K562 (cell line): ENCODE measurements around the gene FGF1. TPM values are rescaled to one million over a fixed set of nuclear protein-coding genes. Genes with fewer than 3 reads are reported as not detected.

Experiments
- ATAC-seq: fragments of 200-7000 bp; cut with Tn5 transposase; 3 replicates; pipeline ENCODE4 v1.9.1; 2020; ENCODE audit warnings: moderate library complexity
- BruUV-seq: library from RNA; stranded (reverse); fragments of 400-500 nt; replicated peaks from 2 replicates; lab custom pipeline; 2021; lab: Mats Ljungman, UMichigan
- CTCF ChIA-PET: fragments of 300-600 bp; formaldehyde crosslinking; extraction: SDS; loops from one replicate; lab custom pipeline; 2021; ENCODE audit warnings: low intra/inter-chr PET ratio; lab: Yijun Ruan, JAX
- POLR2A ChIA-PET: fragments of 300-600, 350-650 bp; sonication (Branson Sonifier 250); formaldehyde crosslinking; extraction: SDS; loops from one replicate; lab custom pipeline; 2021; ENCODE audit warnings: antibody characterized with exemption, inconsistent platforms; lab: Yijun Ruan, JAX
- DNase-seq, 4 experiments: peaks; one replicate each; pipeline versions ENCODE4 v3.0.0 to v3.0.0-alpha.2; 2011 to 2018; ENCODE audit warnings: low spot score in 3 of 4, mixed read lengths in 3 of 4; ENCODE audit errors: extremely low read depth in 1 of 4
- FAIRE-seq: peaks from 2 replicates; lab custom pipeline; 2011; peaks lifted over from hg19 to GRCh38; lab: Jason Lieb, UNC
- H2AFZ ChIP-seq: 2 replicates; pipeline ENCODE4 v1.6.0; 2011; ENCODE audit warnings: low read depth, low read length, control low read depth, inconsistent platforms
- H3K27ac ChIP-seq: fragments of 200-600 bp; 3 replicates; pipeline ENCODE4 v1.8.0; 2011; ENCODE audit warnings: low read depth, mild to moderate bottlenecking, control low read depth, inconsistent platforms, low read length, moderate library complexity, mixed read lengths; ENCODE audit errors: extremely low read depth
- H3K27me3 ChIP-seq, 2 experiments: fragments of 300-600 bp in 1 of 2; 2 replicates in 1 of 2; 3 replicates in 1 of 2; pipeline versions ENCODE4 v1.6.0 to v1.8.0; 2011; ENCODE audit warnings: inconsistent platforms in 2 of 2, low read length in 2 of 2, mild to moderate bottlenecking in 1 of 2, mixed read lengths in 1 of 2, moderate library complexity in 1 of 2; ENCODE audit not compliant: control insufficient read depth in 2 of 2, insufficient read depth in 2 of 2
- H3K36me3 ChIP-seq: fragments of 300-600 bp; 3 replicates; pipeline ENCODE4 v1.8.0; 2011; ENCODE audit warnings: mild to moderate bottlenecking, low read length, inconsistent platforms; ENCODE audit not compliant: control insufficient read depth, insufficient read depth
- H3K4me1 ChIP-seq, 2 experiments: fragments of 200-600 bp in 1 of 2; replicated peaks in 1 of 2; 2 replicates in 1 of 2; 3 replicates in 1 of 2; pipeline versions ENCODE4 v1.5.1 to v1.8.0; 2011; ENCODE audit warnings: inconsistent platforms in 2 of 2, low read length in 2 of 2, mild to moderate bottlenecking in 1 of 2, mixed read lengths in 1 of 2, moderate library complexity in 1 of 2; ENCODE audit not compliant: control insufficient read depth in 2 of 2, insufficient read depth in 2 of 2
- H3K4me2 ChIP-seq: 2 replicates; pipeline ENCODE4 v1.6.1; 2011; ENCODE audit warnings: low read length, control low read depth, inconsistent platforms, mixed read lengths; ENCODE audit not compliant: insufficient read depth
- H3K4me3 ChIP-seq: fragments of 200-600 bp; sonication (generic), shearing (Covaris generic); 2 replicates; pipeline ENCODE4 v1.5.1; 2016; ENCODE audit warnings: control low read depth, inconsistent platforms
- H3K79me2 ChIP-seq: fragments of 200-600 bp; 3 replicates; pipeline ENCODE4 v1.8.0; 2011; ENCODE audit warnings: low read length, inconsistent platforms; ENCODE audit not compliant: control insufficient read depth, insufficient read depth
- H3K9ac ChIP-seq, 2 experiments: 2 replicates each; pipeline versions ENCODE4 v1.6.0 to v1.6.1; 2011; ENCODE audit warnings: low read depth in 2 of 2, low read length in 2 of 2, control low read depth in 1 of 2, inconsistent platforms in 1 of 2, mild to moderate bottlenecking in 1 of 2, mixed read lengths in 1 of 2; ENCODE audit not compliant: insufficient read depth in 1 of 2
- H3K9me1 ChIP-seq: one replicate; pipeline ENCODE4 v1.6.0; 2011; ENCODE audit warnings: inconsistent platforms, mild to moderate bottlenecking, low read length, moderate library complexity; ENCODE audit not compliant: control insufficient read depth, insufficient read depth
- H3K9me3 ChIP-seq: replicated peaks from 2 replicates; pipeline ENCODE4 v1.5.1; 2011; ENCODE audit warnings: low read depth, low read length, inconsistent platforms; ENCODE audit not compliant: control insufficient read depth, insufficient read depth
- H4K20me1 ChIP-seq: replicated peaks from 2 replicates; pipeline ENCODE4 v1.6.1; 2011; ENCODE audit warnings: low read length, inconsistent platforms, mixed read lengths; ENCODE audit not compliant: control insufficient read depth, insufficient read depth
- ARID1B ChIP-seq: fragments of 450-650 bp; IDR thresholded peaks from 2 replicates; pipeline ENCODE4 v1.6.1; 2016; ENCODE audit warnings: antibody characterized with exemption, mild to moderate bottlenecking, inconsistent platforms
- CBX1 ChIP-seq: sonication (generic); IDR thresholded peaks from 2 replicates; pipeline ENCODE4 v1.6.1; 2016; ENCODE audit warnings: antibody characterized with exemption, low read depth, mild to moderate bottlenecking
- CHD1 ChIP-seq: fragments of 200-600 bp; sonication (generic); IDR thresholded peaks from one replicate; pipeline ENCODE4 v1.6.1; 2012; ENCODE audit warnings: mild to moderate bottlenecking, moderate library complexity, low read length, inconsistent platforms
- HDAC2 ChIP-seq: fragments of 450-650 bp; IDR thresholded peaks from 2 replicates; pipeline ENCODE4 v1.6.1; 2016; ENCODE audit warnings: mild to moderate bottlenecking
- HDAC8 ChIP-seq: fragments of 450-650 bp; IDR thresholded peaks from 2 replicates; pipeline ENCODE4 v1.6.1; 2016; ENCODE audit warnings: mild to moderate bottlenecking, missing genetic modification characterization, moderate library complexity, missing compliant biosample characterization
- KAT7 ChIP-seq: sonication (generic); formaldehyde crosslinking; IDR thresholded peaks from 2 replicates; pipeline ENCODE4 v1.8.0; 2022; ENCODE audit warnings: missing genetic modification reagents, mild to moderate bottlenecking, borderline replicate concordance
- MECOM ChIP-seq: fragments of 250-450 bp; sonication (Bioruptor Pico); IDR thresholded peaks from 2 replicates; pipeline ENCODE4 v1.8.0; 2022; ENCODE audit warnings: inconsistent platforms
- MTA1 ChIP-seq: fragments of 450-650 bp; IDR thresholded peaks from 2 replicates; pipeline ENCODE4 v1.6.1; 2017; ENCODE audit warnings: borderline replicate concordance
- ZFP1 ChIP-seq: fragments of 450-650 bp; formaldehyde crosslinking; IDR thresholded peaks from 2 replicates; pipeline ENCODE4 v1.4.0; 2020; ENCODE audit warnings: mild to moderate bottlenecking, mixed read lengths
- ZNF174 ChIP-seq: fragments of 250-450 bp; sonication (Bioruptor Pico); IDR thresholded peaks from 2 replicates; pipeline ENCODE4 v1.4.0; 2020; ENCODE audit warnings: mild to moderate bottlenecking
- ZNF518B ChIP-seq: fragments of 250-450 bp; sonication (Bioruptor Pico); IDR thresholded peaks from 2 replicates; pipeline ENCODE4 v1.5.0; 2021; ENCODE audit warnings: mild to moderate bottlenecking, moderate library complexity
- ZNF766 ChIP-seq: fragments of 200-800 bp; sonication (Bioruptor generic); conservative IDR thresholded peaks from 2 replicates; pipeline ENCODE4 v1.6.1; 2016; ENCODE audit warnings: missing genetic modification characterization, missing compliant biosample characterization
- WGBS: fragments of 100-300 bp; shearing (Covaris generic); methylation state at CpG from one replicate; pipeline ENCODE4 v1.1.6; 2016; ENCODE audit warnings: low coverage, mixed read lengths; ENCODE audit not compliant: insufficient coverage; ENCODE audit errors: missing lambda C conversion rate; 5-methylcytosine and 5-hydroxymethylcytosine counted together
- in situ Hi-C: fragments of 300-500 bp; cut with MboI; formaldehyde crosslinking; loops from 4 replicates; pipeline ENCODE4 v1.15.0; 2018; ENCODE audit warnings: inconsistent platforms, mixed read lengths
- intact Hi-C: fragments of 100-400 bp; cut with micrococcal nuclease; formaldehyde crosslinking; loops from 2 replicates; pipeline ENCODE4 v1.14.2; 2022
- polyA plus RNA-seq, 8 experiments: library from polyadenylated mRNA; depleted of rRNA in 4 of 8; stranded (reverse) in 5 of 8; unstranded in 3 of 8; fragments of >200 nt; fragmentation: Nextera tagmentation in 2 of 8; fragmentation: Illumina TruSeq in 1 of 8; extraction: Ambion mirVana in 2 of 8; extraction: Trizol in 1 of 8; gene quantifications; 2 replicates each; pipeline versions ENCODE4 v1.2.1 to v1.2.3, GENCODE V29; 2011 to 2014; ENCODE audit warnings: inconsistent platforms in 1 of 8, missing spikeins in 1 of 8
- total RNA-seq, 7 experiments: library from RNA; depleted of rRNA in 6 of 7; stranded (reverse); fragments of >200 nt in 6 of 7; fragmentation: Illumina TruSeq in 2 of 7; extraction: Trizol in 2 of 7; gene quantifications; 2 replicates each; pipeline versions ENCODE4 v1.2.1 to v1.2.3, GENCODE V29; 2011 to 2021; ENCODE audit warnings: low replicate concordance in 1 of 7

The FGF1 gene
- total and polyA plus RNA-seq, 9 of the 15 experiments (the other 6 are each of a cell fraction or from before 2014, with no cell fraction given) = not detected

DNA sequence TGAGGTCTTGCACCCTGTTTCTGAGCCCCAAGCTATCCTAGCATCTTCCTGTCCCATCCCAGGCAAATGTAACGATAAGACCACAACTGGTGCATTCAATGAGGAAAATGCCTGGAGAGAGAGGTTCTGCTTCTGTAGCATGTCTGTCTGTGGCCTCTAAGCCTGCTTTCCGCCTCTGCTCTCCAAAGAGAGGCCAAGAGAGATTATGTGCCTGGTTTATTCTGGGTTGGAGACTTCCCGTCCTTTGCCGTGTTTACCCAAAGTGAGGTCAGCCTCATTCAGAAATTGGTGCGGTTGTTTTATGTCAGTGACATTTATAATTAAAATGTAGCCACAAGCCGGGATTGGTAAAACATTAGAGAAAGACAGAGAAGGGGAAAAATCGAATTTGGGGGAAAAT, 77.8 kb downstream of the FGF1 start (continued):
- TF ChIP-seq ZNF518B (CRISPR knock-in tag) = no peak

DNA sequence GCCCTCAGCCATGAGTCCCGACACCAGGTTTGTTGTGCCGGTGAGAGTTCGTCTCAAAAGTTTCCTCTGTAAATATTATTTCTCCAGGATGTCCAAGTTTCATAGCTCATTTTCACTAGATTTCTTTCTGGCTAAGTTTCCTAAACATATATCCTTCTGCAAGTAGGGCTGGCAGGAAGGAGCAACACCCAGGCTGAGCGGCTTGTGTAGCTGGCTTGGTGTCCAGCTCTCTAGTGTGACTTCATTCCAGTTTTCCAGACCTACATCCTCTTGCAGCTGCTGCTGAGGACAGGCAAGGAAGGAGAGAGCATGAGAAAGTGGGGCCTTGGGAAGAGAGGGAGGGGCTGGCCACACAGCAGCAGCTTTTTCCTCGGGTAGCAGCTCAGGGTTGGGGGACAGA, 80.3 kb downstream of the FGF1 start:
- in situ Hi-C loops = no loop called here
- Histone ChIP-seq H4K20me1 (no peaks in the 10 kb centered on the region), H3K79me2 (no peaks in the 10 kb centered on the region), H3K9ac (no peak overlapping the region), H3K4me2 (no peak overlapping the region), H3K27me3 (peaks cover 33 to 44% of the 10 kb centered on the region in 2 experiments), H3K36me3 (no peaks in the 10 kb centered on the region), H3K9me3 (no peaks in the 10 kb centered on the region), H2AFZ (no peak overlapping the region), H3K27ac (no peak overlapping the region), H3K4me1 (no peaks in the 10 kb centered on the region), H3K4me3 (no peak overlapping the region), H3K9me1 (no peaks in the 10 kb centered on the region)
- BruUV-seq = no TSS peak
- DNase-seq (no peak), ATAC-seq (no peak), FAIRE-seq (no peak)
- no peak for TF ChIP-seq HDAC2
- TF ChIP-seq ZFP1 = no peak
- TF ChIP-seq KAT7 (CRISPR knock-in tag) = no peak
- TF ChIP-seq ZNF766 (CRISPR knock-in tag) = no peak
- no peak for TF ChIP-seq CHD1
- TF ChIP-seq MECOM = no peak
- TF ChIP-seq MTA1 = no peak
- no peak for TF ChIP-seq CBX1
- no peak for TF ChIP-seq HDAC8 (tag)
- no peak for TF ChIP-seq ZNF174 (CRISPR knock-in tag)
- no peak for TF ChIP-seq ARID1B
- 0% methylated on average over 4 of the region's 5 CpGs for WGBS
- ChIA-PET CTCF (no interaction called here), POLR2A (interaction anchor here (0.7 kb wide), 1 partner anchor 299 kb away, joined by 3 read pairs; no protein-coding TSS in a partner anchor)
- intact Hi-C loops = no loop called here
